ENCODE data around the gene CDC34.

Gene CDC34

DNA sequence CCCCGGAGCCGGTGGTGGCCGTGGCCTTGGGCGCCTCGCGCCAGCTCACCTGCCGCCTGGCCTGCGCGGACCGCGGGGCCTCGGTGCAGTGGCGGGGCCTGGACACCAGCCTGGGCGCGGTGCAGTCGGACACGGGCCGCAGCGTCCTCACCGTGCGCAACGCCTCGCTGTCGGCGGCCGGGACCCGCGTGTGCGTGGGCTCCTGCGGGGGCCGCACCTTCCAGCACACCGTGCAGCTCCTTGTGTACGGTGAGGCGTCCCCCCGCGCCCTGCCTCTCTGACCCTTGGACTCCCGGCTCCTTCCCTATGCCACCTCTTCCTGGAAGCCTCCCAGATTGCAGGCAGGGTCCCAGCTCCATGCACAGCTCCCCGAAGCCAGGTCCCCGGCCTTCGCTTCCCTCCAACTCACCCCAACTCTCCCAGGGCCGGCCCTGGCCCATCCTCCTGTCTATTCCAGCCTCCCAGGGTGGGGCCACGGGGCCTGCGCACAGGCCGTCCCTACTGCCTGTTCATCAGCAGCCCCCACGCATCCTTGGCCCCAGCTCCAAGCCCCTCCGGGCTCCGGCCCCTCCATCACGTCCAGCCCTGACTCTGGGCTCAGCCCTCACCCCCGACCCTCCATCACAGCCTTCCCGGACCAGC, 33.6 kb upstream of the CDC34 start:
- DNase-seq = no peak

DNA sequence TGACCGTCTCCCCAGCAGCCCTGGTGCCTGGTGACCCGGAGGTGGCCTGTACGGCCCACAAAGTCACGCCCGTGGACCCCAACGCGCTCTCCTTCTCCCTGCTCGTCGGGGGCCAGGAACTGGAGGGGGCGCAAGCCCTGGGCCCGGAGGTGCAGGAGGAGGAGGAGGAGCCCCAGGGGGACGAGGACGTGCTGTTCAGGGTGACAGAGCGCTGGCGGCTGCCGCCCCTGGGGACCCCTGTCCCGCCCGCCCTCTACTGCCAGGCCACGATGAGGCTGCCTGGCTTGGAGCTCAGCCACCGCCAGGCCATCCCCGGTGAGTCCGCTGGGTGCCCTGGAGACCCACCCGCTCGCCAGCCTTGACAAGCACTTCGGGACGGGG, 33.1 kb upstream of the CDC34 start:
- no peak for DNase-seq

DNA sequence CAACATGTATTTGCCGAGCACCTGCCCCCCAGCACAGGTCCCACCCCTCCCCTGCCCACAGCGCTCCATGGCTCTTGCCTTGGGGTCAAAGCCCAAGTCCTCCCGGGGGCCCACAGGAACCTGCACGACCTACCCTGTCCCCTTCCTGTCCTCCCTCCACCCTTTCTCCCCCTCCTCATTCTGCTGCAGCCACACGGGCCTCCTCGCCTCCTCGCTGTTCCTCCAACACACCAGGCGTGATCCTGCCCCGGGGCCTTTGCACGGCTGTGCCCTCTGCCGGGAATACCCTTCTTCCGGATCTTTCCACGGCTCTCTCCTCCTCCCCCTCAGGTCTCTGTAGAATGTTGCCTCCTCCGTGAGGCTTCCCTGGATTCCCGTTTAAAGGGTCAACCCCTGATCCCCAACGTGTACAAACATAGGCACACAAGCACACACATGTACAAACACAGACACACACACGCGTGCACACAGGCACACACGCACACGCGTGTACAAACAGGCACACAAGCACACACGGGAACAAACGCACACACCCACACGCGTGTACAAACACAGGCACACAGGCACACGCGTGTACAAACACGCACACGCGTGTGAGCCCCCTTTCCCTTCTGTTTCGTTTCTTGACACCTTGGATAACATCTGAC, 32.5 kb upstream of the CDC34 start:
- no peak for DNase-seq

DNA sequence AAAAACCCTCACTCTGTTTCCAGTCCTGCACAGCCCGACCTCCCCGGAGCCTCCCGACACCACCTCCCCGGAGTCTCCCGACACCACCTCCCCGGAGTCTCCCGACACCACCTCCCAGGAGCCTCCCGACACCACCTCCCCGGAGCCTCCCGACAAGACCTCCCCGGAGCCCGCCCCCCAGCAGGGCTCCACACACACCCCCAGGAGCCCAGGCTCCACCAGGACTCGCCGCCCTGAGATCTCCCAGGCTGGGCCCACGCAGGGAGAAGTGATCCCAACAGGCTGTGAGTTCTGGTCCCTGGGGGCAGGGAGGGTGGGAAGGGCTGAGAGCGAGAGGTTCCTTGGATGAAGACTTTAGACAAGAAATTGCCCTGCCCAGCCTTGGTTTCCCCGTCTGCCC, 29.9 kb upstream of the CDC34 start:
- DNase-seq = no peak

DNA sequence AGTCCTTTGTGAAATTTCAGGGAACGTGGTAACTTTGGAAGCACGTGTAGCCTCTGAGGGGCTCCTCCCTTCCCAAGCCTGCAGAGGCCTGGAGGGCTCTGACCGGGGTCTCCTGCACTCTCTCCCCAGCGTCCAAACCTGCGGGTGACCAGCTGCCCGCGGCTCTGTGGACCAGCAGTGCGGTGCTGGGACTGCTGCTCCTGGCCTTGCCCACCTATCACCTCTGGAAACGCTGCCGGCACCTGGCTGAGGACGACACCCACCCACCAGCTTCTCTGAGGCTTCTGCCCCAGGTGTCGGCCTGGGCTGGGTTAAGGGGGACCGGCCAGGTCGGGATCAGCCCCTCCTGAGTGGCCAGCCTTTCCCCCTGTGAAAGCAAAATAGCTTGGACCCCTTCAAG, 26.9 kb upstream of the CDC34 start:
- no peak for DNase-seq

DNA sequence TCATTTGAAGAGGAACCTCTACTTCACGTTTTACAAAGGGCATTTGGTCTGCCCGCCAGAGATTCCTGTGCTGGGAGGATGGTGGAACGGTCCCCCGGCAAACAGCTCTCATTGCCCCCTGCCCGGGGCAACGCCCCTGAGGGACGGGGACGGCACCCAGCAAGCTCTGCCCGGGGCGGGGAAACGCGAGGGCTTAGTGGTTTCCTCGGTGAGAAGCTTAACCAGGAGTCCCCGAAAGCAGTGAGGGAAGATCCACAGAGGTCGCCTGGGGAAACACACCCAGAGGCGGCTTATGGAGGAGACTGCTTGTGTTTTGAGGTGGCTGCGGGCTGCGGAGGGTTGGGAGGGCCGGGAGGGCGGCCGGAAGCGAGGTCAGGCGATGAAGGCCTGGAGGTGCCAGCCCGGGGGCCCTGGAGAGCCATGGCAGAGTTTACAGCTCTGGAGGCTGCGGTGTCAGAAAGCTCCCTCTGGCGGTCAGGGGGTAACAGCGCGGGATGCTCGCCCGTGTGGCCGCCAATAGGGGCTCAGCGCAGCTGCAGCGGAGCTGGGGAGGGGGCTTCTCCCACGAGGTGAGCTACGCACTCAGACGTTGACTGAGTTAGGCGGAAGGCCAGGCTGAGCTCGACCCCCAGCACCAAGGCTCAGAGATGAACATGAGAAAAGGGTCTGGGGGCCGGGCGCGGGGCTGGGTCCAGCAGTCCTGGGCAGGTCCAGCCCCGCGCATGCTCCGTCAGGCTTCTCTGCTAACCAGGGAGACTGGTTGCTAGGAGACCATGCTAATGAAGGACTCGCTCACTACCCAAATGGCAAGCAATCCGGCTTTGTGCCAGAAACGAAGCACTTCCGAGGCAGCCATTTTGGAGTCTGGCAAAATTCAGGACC, 24.9 kb upstream of the CDC34 start:
- peak; percentile 99 for DNase-seq

DNA sequence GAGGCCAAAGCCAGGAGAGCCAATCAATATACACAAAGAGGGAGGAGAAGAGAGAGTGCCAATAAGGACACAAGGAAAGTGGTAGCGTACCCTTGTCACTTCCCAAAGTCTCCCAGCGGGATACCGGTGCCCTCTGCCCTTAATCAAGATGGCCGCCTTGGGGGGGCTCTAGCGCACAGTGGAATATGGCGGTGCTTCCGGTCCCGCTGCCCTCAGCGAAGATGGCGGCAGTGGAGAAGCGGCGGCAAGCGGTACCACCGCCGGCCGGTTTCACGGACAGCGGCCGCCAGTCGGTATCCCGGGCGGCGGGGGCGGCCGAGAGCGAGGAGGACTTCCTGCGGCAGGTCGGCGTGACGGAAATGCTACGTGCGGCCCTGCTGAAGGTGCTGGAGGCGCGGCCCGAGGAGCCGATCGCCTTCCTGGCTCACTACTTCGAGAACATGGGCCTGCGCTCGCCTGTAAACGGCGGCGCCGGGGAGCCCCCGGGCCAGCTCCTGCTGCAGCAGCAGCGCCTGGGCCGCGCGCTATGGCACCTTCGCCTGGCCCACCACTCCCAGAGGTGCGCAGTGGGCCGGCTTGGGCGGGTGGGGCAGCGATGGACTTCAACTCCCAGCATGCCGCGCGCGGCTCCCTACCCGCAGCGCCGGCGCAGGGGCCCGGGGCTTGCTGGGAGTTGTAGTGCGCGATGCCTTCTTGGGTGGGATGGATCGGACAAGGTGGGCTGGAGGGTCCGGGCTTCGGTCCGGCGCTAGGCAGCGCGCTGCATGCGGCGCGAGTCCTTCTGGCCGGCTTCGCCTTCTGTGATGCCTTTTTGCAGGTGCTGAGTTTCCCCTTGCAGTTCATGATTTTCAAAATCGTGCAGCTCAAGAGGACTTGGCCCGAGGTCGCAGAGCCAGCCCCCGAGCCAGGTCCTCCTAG, 24.0 kb upstream of the CDC34 start, which contains the start of gene TPGS1:
TPGS1 (plus strand) TSS at position 212 of the 918 bp plus-strand sequence; CDS start at position 222, 10 bp downstream.
- DNase-seq = peak; percentile 73

DNA sequence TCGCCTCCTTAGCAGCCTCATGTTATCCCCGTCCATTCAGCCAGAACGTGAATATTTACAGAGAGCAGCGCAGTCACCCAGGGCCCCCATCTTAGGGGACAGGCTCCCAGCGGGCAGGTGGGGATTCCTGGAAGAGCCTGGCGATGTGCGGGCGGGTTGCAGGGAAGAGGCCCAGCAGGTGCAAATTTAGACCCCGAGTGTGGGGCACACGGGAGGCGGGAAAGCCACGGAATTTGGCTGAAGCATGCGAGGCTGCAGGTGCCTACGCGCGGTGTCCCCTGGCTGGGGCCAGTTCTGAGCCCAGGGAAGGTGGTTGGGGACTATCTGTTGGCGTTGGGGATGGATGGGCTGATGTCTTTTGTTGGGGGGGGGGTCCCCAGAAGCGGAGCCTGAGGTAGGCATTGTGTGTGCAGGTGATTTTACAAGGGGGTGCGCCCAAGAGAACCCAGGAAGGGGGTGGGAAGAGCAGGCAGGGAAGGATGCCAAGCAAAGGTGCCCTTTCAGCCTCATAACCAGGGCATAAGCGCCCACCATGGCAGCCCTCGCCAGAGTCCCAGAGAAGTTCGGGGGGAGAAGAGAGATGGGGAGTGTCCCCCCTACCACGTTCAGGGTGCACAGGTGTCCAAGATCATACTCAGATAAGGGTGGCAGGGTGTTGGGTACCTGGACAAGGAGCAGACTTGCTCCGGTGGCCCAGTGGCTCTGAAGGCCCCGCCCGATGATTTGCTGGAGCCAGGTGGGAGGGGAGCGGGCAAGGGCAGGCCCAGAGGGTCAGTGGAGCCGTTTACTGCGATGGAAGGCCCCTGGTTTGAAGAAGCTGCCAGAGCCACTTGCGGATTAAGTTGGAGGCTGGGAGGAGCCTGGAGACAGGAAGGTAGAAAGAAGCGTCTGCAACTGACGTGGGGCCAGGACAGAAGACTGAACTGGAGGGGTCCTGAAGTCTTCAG, 23.1 kb upstream of the CDC34 start:
- no peak for DNase-seq

DNA sequence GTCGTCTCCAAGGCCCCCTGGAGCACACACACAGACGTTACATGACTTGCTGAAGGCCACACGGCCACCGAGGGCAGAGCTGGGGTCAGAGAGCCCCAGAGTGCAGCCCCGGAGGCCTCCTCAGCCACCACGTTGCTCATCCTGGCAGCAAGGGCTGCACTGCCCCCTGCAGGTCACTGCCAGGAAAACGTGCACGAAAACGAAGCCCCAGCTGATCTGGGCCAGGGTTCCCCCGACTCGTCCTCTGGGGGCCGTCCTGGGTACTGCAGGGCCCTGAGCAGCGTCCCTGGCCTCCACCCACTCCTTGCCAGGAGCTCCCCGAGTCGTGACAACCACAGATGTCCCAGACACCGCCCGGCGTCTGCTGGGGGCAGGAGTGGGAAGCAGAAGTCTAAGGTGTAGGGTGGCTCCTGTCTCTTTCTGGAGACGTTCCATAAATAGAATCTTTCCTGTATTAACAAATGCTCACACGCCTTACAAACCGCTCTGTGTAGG, 20.9 kb upstream of the CDC34 start:
- peak; percentile 86 for DNase-seq

DNA sequence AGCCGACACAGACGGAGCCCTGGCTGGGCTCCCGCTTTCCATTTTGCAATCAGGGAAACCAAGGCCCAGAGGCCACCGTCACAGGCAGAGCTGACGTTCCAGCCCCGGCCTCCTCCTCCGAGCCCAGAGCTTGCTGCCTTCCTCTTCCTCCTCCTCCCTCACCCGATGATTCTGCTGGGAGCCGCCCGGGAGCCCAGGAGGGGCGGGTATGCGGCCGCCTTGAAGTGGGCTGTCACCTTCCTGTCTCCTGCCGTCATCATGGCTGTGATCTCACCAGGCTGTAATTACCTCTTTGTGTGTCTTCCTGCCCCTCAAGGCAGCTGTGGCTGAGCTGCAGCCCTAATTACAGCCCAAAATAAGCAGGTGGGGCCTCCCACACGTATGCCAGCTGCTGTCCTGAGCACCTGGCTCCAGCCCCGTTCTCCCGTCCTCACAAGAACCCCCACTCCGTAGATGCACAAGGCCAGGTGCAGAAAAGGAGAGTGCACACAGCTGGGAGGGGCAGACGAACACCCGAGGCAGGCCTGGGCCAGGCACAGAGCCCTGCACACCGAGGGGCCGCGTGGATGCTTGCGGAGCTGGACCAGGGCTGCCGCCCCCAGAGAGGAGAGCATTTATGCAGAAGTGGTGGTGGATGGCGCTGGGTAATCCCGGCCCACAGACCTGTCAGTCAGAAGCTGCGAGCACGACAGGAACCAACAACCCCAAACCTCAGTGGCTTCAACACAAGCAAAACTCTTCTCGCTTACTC, 20.3 kb upstream of the CDC34 start:
- peak; percentile 98 for DNase-seq

DNA sequence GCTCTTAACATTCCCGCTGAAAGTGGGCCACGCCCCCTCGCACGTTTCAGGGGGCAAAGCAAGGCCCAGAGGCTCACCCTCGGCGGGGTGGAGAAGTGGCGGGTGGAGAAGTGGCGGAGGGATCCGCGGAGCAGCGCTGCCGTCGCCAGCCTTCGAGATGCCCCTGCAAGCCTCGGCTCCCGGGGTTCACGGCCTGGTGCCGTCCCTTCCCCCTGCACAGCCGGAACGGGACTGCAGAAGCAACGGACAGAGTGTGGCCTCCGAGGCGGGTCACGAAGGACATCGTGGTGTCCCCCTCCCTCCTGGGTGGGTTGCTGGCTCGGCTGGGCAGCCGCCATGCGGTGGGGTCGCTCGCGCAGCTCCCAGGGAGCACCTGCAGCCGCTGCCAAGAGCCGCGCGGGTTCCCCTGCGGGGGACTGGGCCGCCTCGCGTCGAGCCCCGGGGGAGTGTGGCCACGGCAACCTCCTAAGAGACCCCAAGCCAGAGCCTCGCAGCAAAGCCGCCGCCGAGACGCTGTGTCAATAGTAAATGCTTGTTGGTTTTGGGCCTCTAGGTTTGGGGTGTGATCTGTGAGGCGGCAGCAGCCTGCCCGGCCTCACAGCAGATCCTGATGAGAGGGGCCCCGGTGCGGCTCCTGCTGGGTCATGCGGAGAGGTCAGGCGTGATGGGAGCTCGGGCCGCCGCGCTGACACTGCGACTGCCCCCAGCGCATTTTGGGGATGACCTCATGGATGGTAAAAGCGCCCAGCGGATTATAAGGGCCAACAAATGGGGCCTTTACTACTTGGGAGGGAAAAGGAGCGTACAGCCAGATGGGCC, 18.8 kb upstream of the CDC34 start:
- DNase-seq = no peak

DNA sequence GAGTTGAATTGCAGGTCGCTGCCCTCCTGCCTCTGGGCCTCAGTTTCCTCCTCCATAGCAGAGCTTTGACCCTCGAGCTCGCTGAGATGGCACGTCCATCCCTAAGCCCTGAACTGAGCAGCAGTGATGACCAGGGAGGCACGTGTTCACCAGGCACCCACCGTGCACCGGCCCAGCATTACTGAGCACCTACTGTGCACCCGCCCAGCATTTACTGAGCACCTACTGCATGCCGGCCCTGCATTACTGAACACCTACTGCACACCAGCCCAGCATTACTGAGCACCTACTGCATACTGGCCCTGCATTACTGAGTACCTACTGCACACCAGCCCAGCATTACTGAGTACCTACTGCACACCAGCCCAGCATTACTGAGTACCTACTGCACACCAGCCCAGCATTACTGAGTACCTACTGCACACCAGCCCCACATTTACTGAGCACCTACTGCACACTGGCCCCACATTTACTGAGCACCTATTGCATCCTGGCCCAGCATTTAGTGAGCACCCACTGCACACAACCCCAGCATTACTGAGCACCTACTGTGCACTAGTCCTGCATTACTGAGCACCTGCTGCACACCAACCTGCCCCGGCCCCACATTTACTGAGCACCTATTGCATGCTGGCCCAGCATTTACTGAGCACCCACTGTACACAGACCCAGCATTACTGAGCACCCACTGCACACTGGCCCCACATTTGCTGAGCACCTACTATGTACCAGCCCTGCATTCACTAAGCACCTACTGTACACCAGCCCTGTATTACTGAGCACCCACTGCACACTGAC, 18.0 kb upstream of the CDC34 start:
- no peak for DNase-seq

DNA sequence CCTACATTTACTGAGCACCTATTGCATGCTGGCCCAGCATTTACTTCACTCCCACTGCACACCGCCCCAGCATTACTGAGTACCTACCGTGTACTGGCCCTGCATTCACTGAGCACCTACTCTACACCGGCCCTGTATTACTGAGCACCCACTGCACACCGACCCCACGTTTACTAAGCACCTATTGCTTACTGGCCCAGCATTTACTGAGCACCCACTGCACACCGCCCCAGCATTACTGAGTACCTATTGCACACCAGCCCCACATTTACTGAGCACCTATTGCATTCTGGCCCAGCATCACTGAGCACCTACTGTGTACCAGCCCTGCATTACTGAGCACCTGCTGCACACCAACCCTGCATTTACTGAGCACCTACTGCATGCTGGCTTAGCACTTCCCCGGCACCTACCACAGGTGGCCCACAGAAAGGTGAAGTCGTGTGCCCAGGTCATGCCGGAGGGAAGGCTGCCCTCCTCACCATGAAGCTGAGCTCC, 17.3 kb upstream of the CDC34 start:
- no peak for DNase-seq

DNA sequence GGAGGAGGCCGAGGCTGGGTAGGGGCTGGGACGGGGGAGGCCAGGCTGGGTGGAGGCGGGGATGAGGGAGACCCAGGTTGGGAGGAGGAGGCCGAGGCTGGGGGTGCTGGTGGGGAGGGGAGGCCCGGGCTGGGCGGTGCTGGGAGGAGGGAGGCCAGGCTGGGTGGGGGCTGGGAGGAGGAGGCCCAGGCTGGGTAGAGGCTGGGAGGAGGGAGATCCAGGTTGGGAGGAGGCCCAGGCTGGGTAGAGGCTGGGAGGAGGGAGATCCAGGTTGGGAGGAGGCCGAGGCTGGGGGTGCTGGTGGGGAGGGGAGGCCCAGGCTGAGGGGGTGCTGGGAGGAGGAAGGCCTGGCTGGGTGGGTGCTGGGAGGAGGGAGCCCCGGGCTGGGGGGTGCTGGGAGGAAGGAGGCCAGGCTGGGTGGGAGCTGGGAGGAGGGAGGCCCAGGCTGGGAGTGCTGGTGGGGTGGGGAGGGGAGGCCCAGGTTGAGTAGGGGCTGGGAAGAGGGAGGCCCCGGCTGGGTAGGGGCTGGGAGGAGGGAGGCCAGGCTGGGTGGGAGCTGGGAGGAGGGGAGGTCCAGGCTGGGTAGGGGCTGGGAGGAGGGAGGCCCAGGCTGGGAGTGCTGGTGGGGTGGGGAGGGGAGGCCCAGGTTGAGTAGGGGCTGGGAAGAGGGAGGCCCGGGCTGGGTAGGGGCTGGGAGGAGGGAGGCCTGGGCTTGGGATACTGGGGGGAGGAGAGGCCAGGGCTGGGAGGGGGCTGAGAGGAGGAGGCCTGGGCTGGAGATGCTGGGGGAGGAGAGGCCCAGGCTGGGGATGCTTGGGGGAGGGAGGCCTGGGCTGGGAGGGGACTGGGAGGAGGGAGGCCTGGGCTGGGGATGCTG, 13.6 kb upstream of the CDC34 start:
- DNase-seq = no peak

DNA sequence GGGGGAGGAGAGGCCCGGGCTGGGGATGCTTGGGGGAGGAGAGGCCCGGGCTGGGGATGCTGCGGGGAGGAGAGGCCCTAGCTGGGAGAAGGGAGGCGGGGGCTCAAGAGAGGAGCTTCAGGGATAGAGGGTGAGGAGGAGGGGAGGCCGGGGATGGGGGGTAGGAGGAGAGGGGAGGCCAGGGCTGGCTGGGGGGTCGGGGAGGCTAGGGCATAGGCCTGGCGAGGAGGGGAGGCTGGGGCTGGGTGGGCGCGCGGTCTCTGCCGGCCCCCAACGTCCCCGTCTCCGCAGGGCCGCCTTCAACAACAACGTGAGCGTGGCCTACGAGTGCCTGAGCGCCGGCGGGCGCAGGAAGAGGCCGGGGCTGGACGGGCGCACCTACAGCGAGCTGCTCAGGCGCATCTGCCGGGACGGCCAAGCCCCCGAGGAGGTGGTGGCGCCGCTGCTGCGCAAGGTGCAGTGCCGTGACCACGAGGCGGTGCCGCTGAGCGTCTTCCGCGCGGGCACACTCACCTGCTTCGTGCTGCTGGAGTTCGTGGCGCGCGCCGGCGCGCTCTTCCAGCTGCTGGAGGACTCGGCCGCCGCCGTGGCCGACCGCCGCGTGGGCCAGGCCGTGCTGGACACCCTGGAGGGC, 12.8 kb upstream of the CDC34 start:
- no peak for DNase-seq

DNA sequence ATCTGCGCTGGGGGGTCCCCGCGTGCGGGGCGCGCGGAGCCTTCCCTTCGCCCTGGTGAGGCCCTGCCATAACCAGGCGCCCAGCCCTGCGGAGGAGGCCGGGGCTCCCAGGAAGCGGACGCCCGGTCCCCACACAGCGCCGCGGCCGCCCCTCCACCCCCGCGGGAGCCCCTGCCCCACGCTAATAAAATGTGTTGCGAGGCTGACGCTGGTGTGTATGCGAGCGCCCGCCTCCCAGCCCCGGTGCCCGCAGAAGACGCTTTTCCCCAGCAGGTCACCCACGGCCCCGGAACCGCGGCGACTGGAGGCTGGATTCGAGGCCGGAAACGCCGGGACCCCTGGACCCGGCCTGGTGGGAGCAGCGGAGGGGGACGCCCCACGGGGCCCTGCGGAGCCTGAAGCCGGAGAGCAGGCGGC, 12.1 kb upstream of the CDC34 start:
- no peak for DNase-seq

DNA sequence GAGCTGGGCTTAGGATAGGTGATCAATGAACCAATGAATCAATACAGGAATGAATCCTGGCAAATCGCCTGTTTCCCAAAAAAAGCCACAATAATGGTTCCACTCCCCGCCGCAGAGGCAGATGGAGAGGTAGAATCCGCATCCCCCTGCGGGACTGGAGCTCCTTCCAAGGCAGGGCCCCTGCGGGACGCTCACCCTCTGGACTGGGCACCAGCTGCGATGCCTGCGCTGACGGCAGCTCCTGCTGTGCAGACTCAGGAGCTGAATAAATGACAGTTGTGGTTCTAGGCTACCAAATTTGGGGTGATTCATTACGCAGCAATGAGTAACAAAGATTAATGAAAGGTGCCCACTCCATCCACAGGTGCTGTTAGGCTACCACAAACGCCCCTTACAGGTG, 8.8 kb upstream of the CDC34 start:
- no peak for DNase-seq
